GOT3 (cell line): ENCODE measurements around the gene ECSIT.
"Not testable (repeated sequence)": the region's sequence is repeated elsewhere in the genome, so short reads cannot be mapped to it uniquely, and the experiment has no call there.

Experiments used
- DNase-seq: peaks from one replicate; lab custom pipeline; 2025; ENCODE audit warnings: mixed read lengths; lab: John Stamatoyannopoulos, UW

Gene ECSIT, protein sequence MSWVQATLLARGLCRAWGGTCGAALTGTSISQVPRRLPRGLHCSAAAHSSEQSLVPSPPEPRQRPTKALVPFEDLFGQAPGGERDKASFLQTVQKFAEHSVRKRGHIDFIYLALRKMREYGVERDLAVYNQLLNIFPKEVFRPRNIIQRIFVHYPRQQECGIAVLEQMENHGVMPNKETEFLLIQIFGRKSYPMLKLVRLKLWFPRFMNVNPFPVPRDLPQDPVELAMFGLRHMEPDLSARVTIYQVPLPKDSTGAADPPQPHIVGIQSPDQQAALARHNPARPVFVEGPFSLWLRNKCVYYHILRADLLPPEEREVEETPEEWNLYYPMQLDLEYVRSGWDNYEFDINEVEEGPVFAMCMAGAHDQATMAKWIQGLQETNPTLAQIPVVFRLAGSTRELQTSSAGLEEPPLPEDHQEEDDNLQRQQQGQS

DNA sequence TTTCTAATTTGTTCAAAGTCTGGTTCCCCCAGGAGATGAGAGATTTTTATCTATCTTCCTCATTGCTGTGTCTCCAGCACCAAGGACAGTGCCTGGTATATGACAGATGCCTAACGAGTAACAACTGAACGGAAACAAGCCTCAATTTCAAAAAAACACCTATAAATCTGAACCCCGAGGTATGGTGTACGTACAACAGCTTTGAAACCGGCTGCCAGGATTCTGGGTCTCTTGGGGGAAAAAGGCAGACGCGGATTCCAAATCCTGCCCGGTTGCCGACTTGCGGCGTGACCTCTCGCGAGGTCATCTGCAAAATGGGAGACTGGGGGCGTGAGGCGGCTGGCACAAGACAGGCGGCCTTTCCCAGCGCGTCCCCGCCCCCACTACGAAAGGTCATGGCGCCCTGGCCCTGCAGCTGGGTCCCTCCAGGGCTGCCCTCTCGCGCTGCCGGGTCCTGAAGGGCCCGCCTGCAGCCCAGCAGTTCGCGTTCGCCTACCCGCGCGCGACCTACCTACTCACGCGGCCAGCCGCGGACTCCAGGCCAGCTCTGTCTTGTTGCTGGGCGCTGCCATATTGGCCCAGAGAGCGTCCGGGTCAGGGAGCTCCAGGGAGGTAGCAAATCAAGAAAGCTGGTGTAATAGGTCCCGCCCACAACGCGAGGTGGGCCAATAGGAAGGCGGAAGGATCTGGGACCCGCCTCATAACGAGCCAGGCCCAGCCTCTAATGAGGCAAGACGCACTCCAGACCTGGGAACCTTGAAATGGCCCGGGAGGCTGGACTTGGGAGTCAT is at the start of gene ECSIT:
Gene ECSIT, minus strand, starts transcription at position 584 of the 791 bp plus-strand sequence. CDS start 9,964 bp downstream, outside the sequence.
- peak; percentile 93 for DNase-seq

DNA sequence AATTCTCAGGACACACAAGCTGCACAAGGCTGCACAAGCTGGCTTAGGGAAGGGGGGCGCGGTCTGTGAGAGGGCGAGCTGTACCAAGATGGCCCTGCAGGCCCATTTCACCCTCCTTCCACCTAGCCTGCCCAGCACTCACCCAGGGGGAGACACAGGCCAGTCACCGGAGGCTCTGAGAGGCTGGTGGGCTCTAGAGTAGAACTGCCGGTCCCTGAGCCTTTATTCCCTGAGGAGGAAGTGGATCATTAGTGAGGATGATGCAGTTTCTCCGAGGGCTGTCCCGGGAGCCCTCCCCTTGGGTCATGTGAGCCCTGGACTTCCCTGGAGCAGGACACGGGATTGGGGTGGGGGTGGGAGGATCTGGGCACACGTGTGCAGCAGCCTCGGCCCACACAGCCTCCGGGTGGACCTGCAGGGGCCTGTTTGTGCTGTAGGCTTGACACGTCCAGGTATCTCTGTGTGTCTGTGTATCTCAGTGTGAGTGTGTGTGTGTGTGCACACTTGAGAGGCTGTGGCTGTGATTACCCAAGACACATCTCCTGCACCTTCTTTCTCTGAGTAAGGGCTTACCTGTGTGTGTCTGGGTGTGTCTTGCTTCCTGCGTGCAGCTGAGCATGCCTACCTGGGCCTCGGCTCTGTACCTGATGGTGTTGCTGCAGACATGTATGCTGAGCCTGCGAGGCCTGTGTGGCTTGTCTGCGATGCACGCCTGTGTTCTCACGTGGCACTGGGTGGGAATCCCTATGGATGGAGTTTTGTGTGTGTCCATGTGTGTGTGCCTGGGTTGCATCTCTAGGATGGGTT is 48.7 kb upstream of the ECSIT start, which contains the start of gene ACP5:
Gene ACP5, minus strand, starts transcription at position 195 of the 807 bp plus-strand sequence. CDS start 328 bp downstream, outside the sequence.
- no peak for DNase-seq

DNA sequence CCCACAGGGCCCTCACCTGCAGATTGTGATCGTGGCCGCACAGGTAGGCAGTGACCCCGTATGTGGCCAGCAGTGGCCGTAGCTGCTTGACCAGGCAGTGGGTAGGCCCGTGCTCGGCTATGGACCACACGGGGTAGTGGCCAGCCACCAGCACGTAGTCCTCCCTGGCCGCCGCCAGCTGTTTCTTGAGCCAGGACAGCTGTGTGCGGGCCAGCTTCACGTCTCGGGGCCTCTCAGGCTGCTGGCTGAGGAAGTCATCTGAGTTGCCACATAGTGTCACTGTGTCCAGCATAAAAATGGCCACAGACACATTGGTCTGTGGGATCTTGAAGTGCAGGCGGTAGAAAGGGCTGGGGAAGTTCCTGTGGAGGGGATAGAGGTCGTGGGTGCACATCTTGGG is 47.3 kb upstream of the ECSIT start:
- no peak for DNase-seq

DNA sequence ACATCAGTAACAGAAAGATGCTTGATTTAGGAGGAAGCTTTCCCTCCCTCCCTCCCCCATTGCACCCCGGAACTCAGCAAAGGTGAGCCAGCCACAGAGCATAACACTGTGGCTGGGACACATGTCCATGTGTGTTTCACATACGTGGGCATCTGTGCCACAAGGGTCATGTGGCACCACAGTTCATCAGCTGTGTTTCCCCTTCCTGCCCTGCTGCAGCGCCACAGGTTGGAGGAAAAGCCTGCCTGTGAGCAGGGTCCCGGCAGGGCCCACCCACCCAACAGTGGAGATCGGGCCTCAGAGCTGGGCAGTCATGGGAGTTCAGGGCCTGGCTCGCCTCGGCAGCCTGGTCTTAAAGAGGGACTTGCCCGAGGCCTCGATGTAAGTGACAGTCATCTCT is 45.8 kb upstream of the ECSIT start:
- no peak for DNase-seq

DNA sequence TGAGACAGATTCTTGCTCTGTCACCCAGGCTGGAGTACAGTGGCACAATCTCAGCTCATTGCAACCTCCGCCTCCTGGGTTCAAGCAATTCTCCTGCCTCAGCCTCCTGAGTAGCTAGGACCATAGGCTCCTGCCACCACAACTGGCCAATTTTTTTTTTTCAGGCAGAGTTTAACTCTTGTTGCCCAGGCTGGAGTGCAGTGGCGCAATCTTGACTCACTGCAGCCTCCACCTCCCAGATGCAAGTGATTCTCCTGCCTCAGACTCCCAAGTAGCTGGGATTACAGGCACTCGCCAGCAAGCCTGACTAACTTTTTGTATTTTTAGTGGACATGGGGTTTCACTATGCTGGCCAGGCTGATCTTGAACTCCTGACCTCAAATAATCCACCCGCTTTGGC is 44.8 kb upstream of the ECSIT start:
- DNase-seq: not testable (repeated sequence)

DNA sequence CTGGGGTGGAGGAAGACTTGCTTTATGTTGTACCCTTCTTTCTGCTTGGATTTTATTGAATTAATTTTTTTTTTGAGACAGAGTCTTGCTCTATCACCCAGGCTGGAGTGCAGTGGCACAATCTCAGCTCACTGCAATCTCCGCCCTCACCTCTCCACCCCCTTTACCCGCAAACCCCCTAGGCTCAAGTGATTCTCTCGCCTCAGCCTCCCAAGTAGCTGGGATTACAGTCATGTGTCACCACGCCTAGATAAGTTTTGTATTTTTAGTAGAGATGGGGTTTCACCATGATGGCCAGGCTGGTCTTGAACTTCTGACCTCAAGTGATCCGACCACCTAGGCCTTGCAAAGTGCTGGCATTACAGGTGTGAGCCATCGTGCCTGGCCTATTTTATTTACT is 44.4 kb upstream of the ECSIT start:
- DNase-seq: not testable (repeated sequence)

DNA sequence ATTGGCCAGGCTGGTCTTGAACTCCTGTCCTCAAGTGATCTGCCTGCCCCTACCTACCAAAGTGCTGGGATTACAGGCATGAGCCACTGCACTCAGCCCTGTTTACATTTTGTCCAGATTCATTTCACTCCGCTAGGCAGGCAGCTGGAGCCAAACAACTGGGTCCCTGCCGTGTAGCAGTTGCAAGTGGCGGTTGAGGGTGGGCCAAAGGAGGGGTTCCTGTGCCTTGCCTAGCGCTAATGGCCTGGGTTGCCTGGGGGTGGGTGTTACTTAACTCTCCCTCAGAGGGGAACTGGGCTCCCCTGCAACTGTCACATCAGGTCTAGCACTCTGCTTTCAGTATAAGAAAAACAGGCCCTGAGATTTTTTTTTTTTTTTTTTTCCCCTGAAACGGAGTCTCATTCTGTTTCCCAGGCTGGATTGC is 41.1 kb upstream of the ECSIT start:
- DNase-seq: no peak

DNA sequence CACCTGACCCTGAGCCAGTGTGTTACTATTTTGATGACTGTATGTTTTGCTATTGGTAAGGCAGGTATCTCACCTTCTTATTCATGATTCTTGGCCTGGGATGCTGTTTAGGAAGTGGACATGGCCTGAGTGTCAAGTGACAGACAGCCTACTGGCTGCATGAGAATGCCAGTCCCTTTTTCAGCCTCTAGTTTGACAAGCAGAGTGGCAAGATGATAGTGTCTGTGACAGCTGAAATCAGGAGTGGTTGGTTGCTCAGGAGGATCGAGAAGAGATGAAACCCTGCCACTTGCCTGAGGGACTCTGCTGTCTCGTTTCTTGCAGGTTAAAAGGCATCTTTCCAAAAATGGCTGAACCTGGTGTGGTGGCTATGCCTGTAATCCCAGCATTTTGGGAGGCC is 37.2 kb upstream of the ECSIT start:
- no peak for DNase-seq

DNA sequence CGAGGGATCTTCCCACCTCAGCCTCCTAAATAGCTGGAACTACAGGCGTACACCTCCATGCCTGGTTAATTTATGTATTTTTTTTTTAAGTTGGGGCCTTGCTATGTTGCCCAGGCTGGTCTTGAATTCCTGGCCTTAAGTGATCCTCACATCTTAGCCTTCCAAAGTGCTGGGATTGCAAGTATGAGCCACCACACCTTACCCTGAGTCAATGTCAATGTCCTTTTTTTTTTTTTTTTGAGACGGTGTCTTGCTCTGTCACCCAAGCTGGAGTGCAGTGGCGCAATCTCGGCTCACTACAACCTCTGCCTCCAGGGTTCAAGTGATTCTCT is 36.7 kb upstream of the ECSIT start:
- DNase-seq: not testable (repeated sequence)

DNA sequence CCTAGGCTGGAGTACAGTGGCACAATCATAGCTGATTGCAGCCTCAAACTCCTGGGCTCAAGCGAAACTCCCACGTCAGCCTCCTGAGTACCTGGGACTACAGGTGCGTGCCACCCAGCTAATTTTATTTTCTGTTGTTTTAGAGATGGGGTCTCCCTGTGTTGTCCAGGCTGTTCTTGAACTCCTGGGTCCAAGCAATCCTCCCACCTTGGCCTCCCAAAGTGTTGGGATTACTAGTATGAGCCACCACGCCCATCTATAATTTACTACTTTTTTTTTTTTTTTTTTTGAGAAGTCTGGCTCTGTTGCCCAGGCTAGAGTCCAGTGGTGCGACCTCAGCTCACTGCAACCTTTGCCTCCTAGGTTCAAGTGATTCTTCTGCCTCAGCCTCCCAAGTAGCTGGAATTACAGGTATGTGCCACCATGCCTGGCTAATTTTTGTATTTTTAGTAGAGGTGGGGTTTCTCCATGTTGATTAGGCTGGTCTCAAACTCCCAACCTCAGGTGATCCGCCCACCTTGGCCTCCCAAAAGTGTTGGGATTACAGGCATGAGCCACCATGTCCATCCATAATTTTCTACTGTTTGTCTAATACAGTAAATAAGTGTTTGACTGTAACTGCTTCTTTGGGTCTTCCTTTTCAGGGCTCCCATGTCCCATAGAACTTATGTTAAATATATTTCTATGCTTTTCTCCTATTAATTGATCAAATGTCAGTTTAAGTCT is 35.3 kb upstream of the ECSIT start:
- not testable (repeated sequence) for DNase-seq

DNA sequence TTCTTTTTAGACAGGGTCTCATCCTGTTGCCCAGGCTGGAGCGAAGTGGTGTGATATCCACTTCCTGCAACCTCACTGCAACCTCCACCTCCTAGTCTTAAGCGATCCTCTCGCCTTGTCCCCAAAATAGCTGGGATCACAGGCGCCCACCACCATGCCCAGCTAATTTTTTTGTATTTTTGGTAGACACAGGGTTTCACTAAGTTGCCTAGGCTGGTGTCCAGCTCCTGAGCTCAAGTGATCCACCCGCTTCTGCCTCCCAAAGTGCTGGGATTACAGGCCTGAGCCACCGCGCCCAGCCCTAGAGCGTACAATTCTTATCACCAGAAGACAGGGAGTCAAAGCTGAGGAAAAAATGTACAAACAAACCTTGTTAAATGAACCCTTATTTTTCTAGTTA is 34.6 kb upstream of the ECSIT start:
- no peak for DNase-seq

DNA sequence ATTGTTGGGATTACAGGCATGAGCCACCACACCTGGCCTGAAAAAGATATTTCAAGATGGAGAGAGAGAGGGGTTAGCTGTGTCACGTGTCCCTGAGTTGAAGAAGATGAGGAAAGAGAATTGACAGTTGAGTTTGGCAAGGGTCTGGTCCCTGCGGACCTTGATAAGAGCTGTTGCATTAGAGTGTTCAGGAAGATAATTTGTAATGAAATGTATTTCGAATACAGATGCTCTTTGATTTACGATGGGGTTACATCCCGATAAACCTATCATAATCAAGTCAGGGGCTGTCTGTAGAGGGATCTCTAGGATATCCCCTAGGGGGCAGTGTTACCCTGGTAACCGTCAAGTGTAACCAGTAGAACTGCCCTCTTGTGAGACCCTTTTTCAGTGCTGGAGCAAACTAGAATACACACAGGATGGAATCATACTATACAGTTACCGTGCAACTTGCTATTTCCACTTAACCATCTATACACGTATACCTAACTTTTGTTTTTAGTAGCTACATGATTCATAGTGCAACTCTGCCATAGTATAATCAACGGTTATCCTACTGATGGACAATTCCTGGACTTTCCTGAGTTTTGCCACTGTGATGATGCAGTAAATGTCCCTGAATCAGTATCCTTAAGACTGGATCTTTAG is 31.6 kb upstream of the ECSIT start:
- no peak for DNase-seq

DNA sequence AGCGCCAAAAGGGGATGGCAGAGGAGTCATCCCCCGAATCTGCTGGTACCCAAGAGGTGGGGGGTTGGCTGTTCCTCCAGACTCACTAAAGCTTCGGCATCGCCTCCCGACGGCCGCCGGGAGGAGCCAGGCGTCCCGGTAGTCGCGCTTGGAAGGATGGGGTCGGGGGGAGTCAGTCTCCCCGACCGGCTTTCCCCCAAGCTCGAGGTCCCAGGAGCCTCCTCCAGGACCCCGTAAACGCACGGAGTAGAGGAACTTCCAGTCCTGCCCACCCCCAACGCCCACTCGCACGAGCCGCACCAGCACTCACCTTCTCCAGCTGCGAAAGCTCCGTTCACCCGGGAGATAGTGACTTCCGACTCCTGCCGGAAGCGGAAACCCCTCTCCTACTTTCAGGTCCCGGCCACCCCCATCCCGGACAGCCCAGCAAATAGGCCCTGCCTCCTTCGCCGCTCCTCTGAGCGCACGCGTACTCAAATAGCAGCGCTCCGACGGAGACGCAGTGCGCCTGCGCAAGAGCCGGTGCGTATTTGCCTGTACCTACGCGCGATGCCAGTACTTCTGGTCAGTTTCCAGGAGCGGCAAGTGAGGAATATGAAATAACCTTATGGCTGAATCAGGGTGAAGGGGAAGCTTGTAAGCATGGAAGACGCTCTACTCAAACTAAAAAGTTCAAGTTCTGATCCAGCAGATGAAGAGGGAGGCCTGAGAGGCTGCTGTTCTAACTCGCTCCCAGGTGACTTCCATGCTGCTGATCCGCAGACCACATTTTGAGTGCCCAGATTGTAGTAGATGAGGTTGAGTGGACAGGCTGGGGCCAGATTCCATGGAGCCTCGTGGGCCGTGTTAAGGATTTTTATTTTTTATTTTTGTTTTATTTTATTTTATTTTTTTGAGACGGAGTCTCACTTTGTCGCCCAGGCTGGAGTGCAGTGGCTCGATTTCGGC is 30.2 kb upstream of the ECSIT start, which contains the start of gene ELOF1:
Gene ELOF1, minus strand, starts transcription at position 350 of the 948 bp plus-strand sequence. CDS start 4,883 bp downstream, outside the sequence.
- peak; percentile 86 for DNase-seq

DNA sequence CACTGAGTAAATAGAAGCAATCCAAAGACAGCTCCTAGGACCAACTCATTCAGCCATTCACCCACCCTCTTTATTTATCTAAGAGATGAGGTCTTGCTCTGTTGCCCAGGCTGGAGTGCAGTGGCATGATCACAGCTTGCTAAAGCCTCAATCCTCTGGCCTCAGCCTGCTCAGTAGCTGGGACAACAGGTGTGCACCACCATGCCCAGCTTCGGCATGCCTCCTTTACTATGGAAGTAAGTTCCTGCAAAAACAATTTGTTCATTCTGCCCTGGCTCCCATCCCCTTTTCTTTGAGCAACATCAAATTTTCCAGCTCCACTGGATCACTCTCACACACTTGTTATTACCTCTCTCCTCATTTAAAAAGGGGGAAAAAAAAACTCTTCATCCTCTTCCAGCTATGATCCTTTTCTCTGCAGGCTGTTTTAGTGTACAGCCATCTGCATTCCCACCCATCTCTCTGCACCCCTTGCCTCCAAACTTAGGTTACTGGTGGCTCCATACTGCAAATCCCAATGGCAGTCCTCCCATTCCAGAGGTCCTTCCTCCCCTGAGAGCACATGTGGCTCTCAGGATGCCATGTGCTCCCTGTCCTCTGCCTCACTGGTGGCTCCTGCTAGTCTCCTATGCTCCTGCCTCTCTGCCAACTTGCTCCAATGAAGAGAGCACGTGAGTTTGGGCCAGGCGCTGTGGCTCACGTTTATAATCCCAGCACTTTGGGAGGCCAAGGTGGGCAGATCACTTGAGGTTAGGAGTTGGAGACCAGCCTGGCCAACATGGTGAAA is 27.9 kb upstream of the ECSIT start:
- DNase-seq: no peak

DNA sequence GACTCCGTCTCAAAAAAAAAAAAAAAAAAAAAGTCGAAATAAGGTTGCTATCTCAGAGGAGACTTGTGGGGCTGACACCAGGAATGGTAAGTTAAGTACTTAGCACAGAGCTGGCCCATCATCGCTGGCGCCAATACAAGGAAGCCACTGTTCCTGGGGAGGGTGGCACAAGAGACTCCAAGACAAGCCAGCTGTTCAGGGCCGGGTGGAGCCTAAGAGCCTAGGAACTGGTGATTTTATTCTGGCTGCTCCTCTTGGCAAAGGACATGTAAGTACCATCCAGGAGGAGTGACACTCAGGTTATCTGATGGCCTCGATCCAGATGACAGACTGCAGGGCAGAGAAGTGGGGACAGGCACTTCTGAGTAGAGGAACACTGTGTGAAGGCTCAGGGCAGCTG is 26.3 kb upstream of the ECSIT start:
- DNase-seq: no peak

DNA sequence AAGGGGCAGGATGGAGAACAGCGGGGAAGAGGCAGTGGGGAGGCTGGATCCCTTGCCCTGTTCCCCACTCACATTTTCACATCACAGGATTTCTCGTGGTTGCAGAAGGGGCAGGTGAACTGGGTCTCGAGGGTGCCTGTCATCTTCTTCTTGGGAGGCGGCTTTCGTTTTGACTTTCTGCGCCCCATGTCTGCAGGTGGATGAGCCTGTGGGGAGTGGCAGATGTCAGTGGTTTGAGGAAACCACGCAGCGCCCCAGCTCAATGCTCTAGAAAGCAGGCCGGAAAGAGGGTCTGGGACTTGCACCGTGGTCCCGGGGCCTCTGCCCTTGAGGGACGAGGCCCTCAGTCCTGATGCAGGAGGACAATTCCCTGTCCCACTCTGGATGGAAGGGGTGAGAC is 25.2 kb upstream of the ECSIT start:
- no peak for DNase-seq

DNA sequence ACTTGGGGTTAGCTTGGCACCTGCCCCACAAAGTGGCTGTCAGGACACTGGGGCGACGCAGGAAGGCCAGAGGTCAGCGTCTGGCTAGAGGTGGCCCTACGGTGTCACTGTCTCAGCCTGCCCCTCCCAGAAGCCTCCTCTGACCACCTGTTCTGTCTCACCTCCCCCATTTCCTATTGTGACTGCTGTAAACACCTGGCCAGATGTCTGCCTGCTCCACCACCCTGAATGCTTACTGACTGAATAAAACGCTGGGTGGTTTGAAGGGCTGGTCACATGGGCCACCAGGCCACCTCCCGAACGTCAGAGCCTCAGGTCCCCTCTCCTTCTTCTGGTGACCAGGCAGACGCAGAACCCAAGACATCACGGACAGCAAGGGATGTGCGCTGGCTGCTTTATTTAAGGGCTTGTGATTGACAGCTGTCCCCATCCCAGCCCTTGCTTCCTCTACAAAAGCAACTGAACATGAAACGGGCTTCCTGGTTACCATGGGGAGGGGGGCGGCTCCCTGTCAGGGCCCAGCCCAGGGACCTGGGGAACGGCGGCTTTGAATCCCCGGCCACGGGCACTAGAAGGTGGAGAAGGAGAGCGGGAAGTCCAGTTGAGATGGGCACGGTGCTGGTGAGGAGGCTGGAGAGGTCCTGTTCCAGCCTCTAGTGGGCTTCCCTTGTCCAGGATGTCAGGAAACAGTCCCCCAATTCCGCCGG is 23.9 kb upstream of the ECSIT start:
- no peak for DNase-seq

DNA sequence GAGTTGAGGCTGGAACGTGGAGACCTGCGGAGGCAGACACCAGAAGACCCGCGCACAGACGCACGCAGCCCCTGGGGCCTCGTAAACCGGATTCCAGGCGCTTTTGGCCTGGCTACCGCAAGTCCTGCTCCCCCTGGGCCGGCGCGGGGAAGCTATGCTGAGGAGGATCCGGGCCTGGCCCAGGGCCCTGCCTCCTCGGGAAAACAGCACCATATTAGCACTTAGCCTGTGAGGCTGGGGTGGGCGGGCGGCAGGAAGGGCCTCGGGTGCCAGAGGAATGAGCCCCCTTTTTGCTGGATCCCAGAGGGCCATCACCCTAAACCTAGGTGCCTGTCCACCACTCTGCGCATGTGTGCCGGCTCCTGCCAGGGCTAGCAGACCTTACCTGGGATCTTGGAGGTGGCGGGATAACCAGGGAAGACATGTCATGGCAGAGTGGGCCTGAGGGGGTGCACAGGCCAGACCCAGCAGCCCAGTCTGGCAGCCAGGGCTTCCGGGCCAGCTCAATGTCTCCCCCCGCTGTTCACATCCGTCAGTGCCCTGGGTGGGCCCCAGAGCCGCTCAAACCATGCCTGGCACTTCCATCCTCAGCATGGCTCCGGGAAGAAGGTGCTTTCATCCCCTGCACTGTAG is 22.8 kb upstream of the ECSIT start:
- DNase-seq: no peak
